Testis (tissue), 3 donors: ENCODE data around the gene GDPD5. TPM values are rescaled to one million over a fixed set of nuclear protein-coding genes. Genes with fewer than 3 reads are reported as not detected.

Experiments used
- DNase-seq: peaks from one replicate; pipeline ENCODE4 v3.0.0-alpha.2; 2019
- H3K27ac ChIP-seq, 2 donors: fragments of 200-600 bp; sonication (generic); one replicate each; pipeline ENCODE4 v1.5.1; 2019
- H3K27me3 ChIP-seq: fragments of 200-600 bp; sonication (generic); one replicate; pipeline ENCODE4 v1.5.1; 2019
- H3K36me3 ChIP-seq: fragments of 200-600 bp; sonication (generic); one replicate; pipeline ENCODE4 v1.5.1; 2017; ENCODE audit warnings: low read depth; ENCODE audit errors: missing control alignments
- H3K4me1 ChIP-seq: fragments of 200-600 bp; sonication (generic); one replicate; pipeline ENCODE4 v1.5.1; 2019
- H3K4me3 ChIP-seq, 2 donors: fragments of 200-600 bp; sonication (generic); one replicate each; pipeline ENCODE4 v1.5.1; 2017 to 2019
- H3K9me3 ChIP-seq: fragments of 200-600 bp; sonication (generic); one replicate; pipeline ENCODE4 v1.5.1; 2017
- CTCF ChIP-seq, 3 experiments: fragments of 450-650 bp in 2 of 3; fragments of 200-600 bp in 1 of 3; sonication (generic) in 1 of 3; IDR thresholded peaks; one replicate each; pipeline ENCODE4 v1.5.1; 2016 to 2019; ENCODE audit warnings: antibody characterized with exemption in 3 of 3, mild to moderate bottlenecking in 2 of 3, moderate library complexity in 1 of 3
- POLR2A ChIP-seq: fragments of 450-650 bp; IDR thresholded peaks from one replicate; pipeline ENCODE4 v1.6.1; 2017; ENCODE audit warnings: antibody characterized with exemption, mild to moderate bottlenecking, moderate library complexity
- WGBS, 2 donors: methylation state at CpG; one replicate each; pipeline ENCODE4 v1.1.5; 2018; 5-methylcytosine and 5-hydroxymethylcytosine counted together
- intact Hi-C: fragments of 100-400 bp; cut with DNase I; formaldehyde crosslinking; loops from one replicate; pipeline ENCODE4 v1.15.1; 2023; ENCODE audit warnings: low total_unique reads
- polyA plus RNA-seq: library from polyadenylated mRNA; stranded (reverse); fragments of 350-450 nt; fragmentation: Illumina TruSeq; extraction: RNeasy Lipid Tissue Mini Kit (QIAGEN cat#74804); gene quantifications from one replicate; pipeline ENCODE4 v1.2.3, GENCODE V29; 2014; ENCODE audit warnings: low read depth, low replicate concordance; ENCODE audit not compliant: insufficient read depth
- total RNA-seq, 2 donors: library from RNA; depleted of rRNA; stranded (reverse); fragments of >200 nt; gene quantifications; one replicate each; pipeline ENCODE4 v1.2.3, GENCODE V29; 2016

The GDPD5 gene
- total and polyA plus RNA-seq, 3 donors from 2014 or later, result 43.3 to 99.5 (median 65.8) TPM

GRCh38 chr11:75434051-75434450 lies 91.7 kb downstream of the GDPD5 start:
- H3K4me3 ChIP-seq, result no peak overlapping the region
- no peaks in the 10 kb centered on the region for H3K9me3 ChIP-seq
- no peaks in the 10 kb centered on the region for H3K36me3 ChIP-seq
- TF ChIP-seq CTCF (IDR thresholded peaks at IDR 0.05) (no peak), POLR2A (no peak)
- H3K27me3 ChIP-seq, result no peaks in the 10 kb centered on the region
- no peaks in the 10 kb centered on the region for H3K4me1 ChIP-seq
- WGBS, 2 donors, result 90 to 92% methylated on average over 2 to 4 of the region's 4 CpGs
- DNase-seq, result no peak
- intact Hi-C loops, result no loop called here
- H3K27ac ChIP-seq, result no peak overlapping the region

- intact Hi-C loops, result no loop called here
- H3K27ac ChIP-seq, result no peak overlapping the region
- DNase-seq, result no peak
- no peak for TF ChIP-seq POLR2A
- TF ChIP-seq CTCF (IDR thresholded peaks at IDR 0.05), result no peak
- no peaks in the 10 kb centered on the region for H3K4me1 ChIP-seq
- H3K27me3 ChIP-seq, result no peaks in the 10 kb centered on the region
- 85 to 87% methylated on average over 5 to 6 of the region's 6 CpGs for WGBS, 2 donors
- no peak overlapping the region for H3K4me3 ChIP-seq
- no peaks in the 10 kb centered on the region for H3K9me3 ChIP-seq
- H3K36me3 ChIP-seq, result no peaks in the 10 kb centered on the region
Observed at GRCh38 chr11:75433443-75433842, 92.3 kb downstream of the GDPD5 start.

- no peaks in the 10 kb centered on the region for H3K4me1 ChIP-seq
- no peaks in the 10 kb centered on the region for H3K27me3 ChIP-seq
- no peak for TF ChIP-seq POLR2A
- TF ChIP-seq CTCF (IDR thresholded peaks at IDR 0.05), result no peak
- intact Hi-C loops, result no loop called here
- WGBS, 2 donors, result 8 to 32% methylated on average over 10 to 14 of the region's 14 CpGs
- no peak within 1 kb of the TSS for H3K27ac ChIP-seq
- no peak within 1 kb of the TSS for H3K4me3 ChIP-seq
- H3K9me3 ChIP-seq, result no peaks in the 10 kb centered on the region
- DNase-seq, result no peak
- H3K36me3 ChIP-seq, result no peaks in the 10 kb centered on the region
Observed at GRCh38 chr11:75432911-75433321, 92.8 kb downstream of the GDPD5 start, which contains the start of gene KLHL35. Gene KLHL35 (minus strand): TSS chr11:75433203. CDS start chr11:75430629, 2,574 bp downstream.

- no peaks in the 10 kb centered on the region for H3K4me1 ChIP-seq
- H3K9me3 ChIP-seq, result no peaks in the 10 kb centered on the region
- no peaks in the 10 kb centered on the region for H3K36me3 ChIP-seq
- 32 to 57% methylated on average over 15 to 16 of the region's 16 CpGs for WGBS, 2 donors
- TF ChIP-seq POLR2A, result no peak
- no peak for TF ChIP-seq CTCF (IDR thresholded peaks at IDR 0.05)
- no peak overlapping the region for H3K4me3 ChIP-seq
- intact Hi-C loops, result no loop called here
- H3K27ac ChIP-seq, result no peak overlapping the region
- DNase-seq, result no peak
- H3K27me3 ChIP-seq, result no peaks in the 10 kb centered on the region
Observed at GRCh38 chr11:75431533-75432525, 93.9 kb downstream of the GDPD5 start.
